Measurements from ENCODE around the gene EGFL7.

Gene EGFL7

DNA sequence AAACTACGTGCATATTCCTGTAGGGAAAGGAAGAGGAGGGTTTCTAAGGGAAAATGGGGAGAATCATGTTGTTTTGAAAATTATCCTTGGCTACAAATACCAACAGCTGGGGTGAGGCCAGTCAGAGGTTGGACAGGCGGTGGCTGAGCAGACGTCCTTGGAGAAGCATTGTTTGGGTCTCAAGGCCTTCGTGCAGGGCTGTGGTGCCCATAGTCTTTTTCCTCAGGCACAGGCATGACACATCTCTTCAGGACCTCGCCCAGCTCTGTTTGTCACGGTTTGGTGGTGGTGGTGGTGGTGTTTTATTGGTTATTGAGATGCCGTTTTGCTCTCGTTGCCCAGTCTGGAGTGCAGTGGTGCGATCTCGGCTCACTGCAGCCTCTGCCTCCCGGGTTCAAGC is 27.8 kb upstream of the EGFL7 start:
- TF ChIP-seq, protein P1, sequence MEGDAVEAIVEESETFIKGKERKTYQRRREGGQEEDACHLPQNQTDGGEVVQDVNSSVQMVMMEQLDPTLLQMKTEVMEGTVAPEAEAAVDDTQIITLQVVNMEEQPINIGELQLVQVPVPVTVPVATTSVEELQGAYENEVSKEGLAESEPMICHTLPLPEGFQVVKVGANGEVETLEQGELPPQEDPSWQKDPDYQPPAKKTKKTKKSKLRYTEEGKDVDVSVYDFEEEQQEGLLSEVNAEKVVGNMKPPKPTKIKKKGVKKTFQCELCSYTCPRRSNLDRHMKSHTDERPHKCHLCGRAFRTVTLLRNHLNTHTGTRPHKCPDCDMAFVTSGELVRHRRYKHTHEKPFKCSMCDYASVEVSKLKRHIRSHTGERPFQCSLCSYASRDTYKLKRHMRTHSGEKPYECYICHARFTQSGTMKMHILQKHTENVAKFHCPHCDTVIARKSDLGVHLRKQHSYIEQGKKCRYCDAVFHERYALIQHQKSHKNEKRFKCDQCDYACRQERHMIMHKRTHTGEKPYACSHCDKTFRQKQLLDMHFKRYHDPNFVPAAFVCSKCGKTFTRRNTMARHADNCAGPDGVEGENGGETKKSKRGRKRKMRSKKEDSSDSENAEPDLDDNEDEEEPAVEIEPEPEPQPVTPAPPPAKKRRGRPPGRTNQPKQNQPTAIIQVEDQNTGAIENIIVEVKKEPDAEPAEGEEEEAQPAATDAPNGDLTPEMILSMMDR (IDR thresholded peaks at IDR 0.05; ENCODE audit: low read depth, low read length, poor library complexity, severe bottlenecking): no peak
- TF ChIP-seq EZH2phosphoT487 (IDR thresholded peaks at IDR 0.05; ENCODE audit: borderline replicate concordance, low read length): no peak
- Histone ChIP-seq H3K27ac (ENCODE audit: low read depth, low read length) (no peak overlapping the region), H3K4me3 (ENCODE audit: low read length) (no peak overlapping the region), H3K4me2 (ENCODE audit: low read length) (no peak overlapping the region), H3K4me1 (ENCODE audit: control insufficient read depth, low read length) (no peaks in the 10 kb centered on the region), H3K79me2 (ENCODE audit: control insufficient read depth, low read length) (no peaks in the 10 kb centered on the region), H3K36me3 (ENCODE audit: control insufficient read depth, low read length) (no peaks in the 10 kb centered on the region), H3K9me2 (replicated peaks; ENCODE audit: control insufficient read depth, low read length) (no peaks in the 10 kb centered on the region), H4K20me1 (ENCODE audit: control insufficient read depth, insufficient read depth, low read depth, low read length) (no peaks in the 10 kb centered on the region), H3F3A (ENCODE audit: control insufficient read depth, insufficient read depth) (peaks cover 5% of the 10 kb centered on the region), H3K9me3 (ENCODE audit: control insufficient read depth, insufficient read depth, low read length) (peaks cover 7% of the 10 kb centered on the region; the same call in 1 of the 2 replicates), H3K27me3 (ENCODE audit: control insufficient read depth, low read length) (no peaks in the 10 kb centered on the region; the same call in 1 of the 2 replicates)

DNA sequence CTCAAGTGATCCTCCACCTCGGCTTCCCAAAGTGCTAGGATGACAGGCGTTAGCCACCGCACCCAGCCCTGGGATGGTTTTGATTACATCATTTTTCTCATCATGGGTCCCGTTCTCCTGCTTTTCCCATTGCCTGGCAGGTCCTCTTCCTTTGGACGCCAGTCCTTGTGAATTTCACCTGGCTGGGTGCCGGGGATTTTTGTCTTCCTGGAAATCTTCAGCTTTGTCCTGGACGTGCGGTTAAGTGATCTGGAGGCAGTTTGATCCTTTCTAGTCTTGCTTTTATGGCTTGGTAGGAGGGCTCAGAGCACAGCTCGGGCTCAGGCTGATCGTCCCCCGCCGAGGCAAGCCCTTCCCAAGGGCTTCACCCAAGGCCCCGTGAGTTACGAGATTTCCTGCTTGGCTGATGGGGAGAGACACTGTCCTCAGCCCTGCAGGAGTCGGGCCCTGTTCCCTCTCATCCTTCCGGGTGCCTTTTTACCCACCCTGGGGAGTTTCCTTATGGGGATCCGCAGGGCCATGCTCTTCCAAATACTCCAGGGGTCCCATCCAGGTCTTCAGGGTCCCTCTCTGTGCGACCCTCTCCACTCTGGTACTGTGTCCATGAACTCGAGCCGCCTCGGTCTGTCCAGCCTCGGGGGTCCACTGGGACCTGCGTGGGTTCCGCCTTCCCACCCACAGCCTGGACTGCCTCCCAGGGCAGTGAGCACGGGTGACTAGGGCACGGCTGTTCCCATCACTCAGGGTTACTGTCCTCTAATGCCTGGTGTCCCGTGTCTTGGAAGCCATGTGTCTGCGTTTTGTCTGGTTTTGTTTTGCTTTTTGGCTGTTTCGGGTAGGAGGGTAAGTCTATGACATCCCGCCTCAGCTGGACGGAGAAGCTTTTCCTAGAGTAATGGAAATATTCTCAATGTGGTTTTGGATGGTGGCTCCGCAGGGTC is 22.3 kb upstream of the EGFL7 start:
- H3K4me1 ChIP-seq (ENCODE audit: control insufficient read depth, low read length): peaks cover 16% of the 10 kb centered on the region
- TF ChIP-seq, protein P1 (IDR thresholded peaks at IDR 0.05; ENCODE audit: low read depth, low read length, poor library complexity, severe bottlenecking): no peak
- no peak for TF ChIP-seq EZH2phosphoT487 (IDR thresholded peaks at IDR 0.05; ENCODE audit: borderline replicate concordance, low read length)
- no peaks in the 10 kb centered on the region for H3K36me3 ChIP-seq (ENCODE audit: control insufficient read depth, low read length)
- H4K20me1 ChIP-seq (ENCODE audit: control insufficient read depth, insufficient read depth, low read depth, low read length): no peaks in the 10 kb centered on the region
- no peaks in the 10 kb centered on the region for H3F3A ChIP-seq (ENCODE audit: control insufficient read depth, insufficient read depth)
- no peak overlapping the region for H3K27ac ChIP-seq (ENCODE audit: low read depth, low read length)
- no peaks in the 10 kb centered on the region for H3K9me2 ChIP-seq (replicated peaks; ENCODE audit: control insufficient read depth, low read length)
- no peaks in the 10 kb centered on the region for H3K9me3 ChIP-seq (ENCODE audit: control insufficient read depth, insufficient read depth, low read length)
- H3K27me3 ChIP-seq (ENCODE audit: control insufficient read depth, low read length): peaks cover 26% of the 10 kb centered on the region
- no peaks in the 10 kb centered on the region for H3K79me2 ChIP-seq (ENCODE audit: control insufficient read depth, low read length)
- H3K4me3 ChIP-seq (ENCODE audit: low read length): no peak overlapping the region
- H3K4me2 ChIP-seq (ENCODE audit: low read length): no peak overlapping the region

DNA sequence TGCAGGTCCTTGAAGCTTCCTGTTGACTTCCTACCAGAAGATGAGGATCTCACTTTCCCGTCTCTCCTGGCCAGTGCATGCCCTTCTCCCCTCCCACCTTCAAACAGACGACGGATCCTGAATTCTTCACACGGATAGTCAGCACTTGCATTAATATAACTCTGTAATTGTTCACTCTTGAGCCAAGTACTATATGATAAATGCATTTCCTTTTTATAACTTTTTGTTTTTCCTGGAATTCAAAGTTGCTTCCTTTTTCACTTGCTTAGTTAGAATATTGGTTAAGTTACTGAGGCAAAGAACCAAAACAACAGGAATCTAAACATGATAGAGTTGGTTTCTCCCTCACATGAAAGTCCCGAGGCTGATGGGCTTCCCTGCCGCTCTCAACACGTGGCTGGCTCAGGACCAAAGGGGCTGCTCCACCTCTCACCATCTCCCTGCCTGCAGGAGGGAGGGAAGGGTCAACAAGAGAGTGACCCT is 20.2 kb upstream of the EGFL7 start:
- Histone ChIP-seq H3K79me2 (ENCODE audit: control insufficient read depth, low read length) (no peaks in the 10 kb centered on the region), H3K4me1 (ENCODE audit: control insufficient read depth, low read length) (peaks cover 34% of the 10 kb centered on the region)

More for the DNA sequence above, 20.2 kb upstream of the EGFL7 start:
- Histone ChIP-seq H3K4me3 (ENCODE audit: low read length) (no peak overlapping the region), H4K20me1 (ENCODE audit: control insufficient read depth, insufficient read depth, low read depth, low read length) (no peaks in the 10 kb centered on the region), H3F3A (ENCODE audit: control insufficient read depth, insufficient read depth) (no peaks in the 10 kb centered on the region), H3K27me3 (ENCODE audit: control insufficient read depth, low read length) (peaks cover 42% of the 10 kb centered on the region), H3K9me2 (replicated peaks; ENCODE audit: control insufficient read depth, low read length) (no peaks in the 10 kb centered on the region), H3K27ac (ENCODE audit: low read depth, low read length) (no peak overlapping the region), H3K9me3 (ENCODE audit: control insufficient read depth, insufficient read depth, low read length) (no peaks in the 10 kb centered on the region), H3K36me3 (ENCODE audit: control insufficient read depth, low read length) (no peaks in the 10 kb centered on the region), H3K4me2 (ENCODE audit: low read length) (no peak overlapping the region)
- TF ChIP-seq, protein P1 (IDR thresholded peaks at IDR 0.05; ENCODE audit: low read depth, low read length, poor library complexity, severe bottlenecking): no peak
- TF ChIP-seq EZH2phosphoT487 (IDR thresholded peaks at IDR 0.05; ENCODE audit: borderline replicate concordance, low read length): no peak

All from DOHH2 (cell line).